Iris pigment epithelial cell (primary cell): ENCODE data around the gene AP5S1.
A peak's percentile ranks its signal among the peaks of the same experiment; 100 is the strongest.
"Not testable (repeated sequence)": the region's sequence is repeated elsewhere in the genome, so short reads cannot be mapped to it uniquely, and the experiment has no call there.

Source experiments
- DNase-seq: peaks from one replicate; pipeline ENCODE4 v3.0.0-alpha.2; 2011; ENCODE audit warnings: low read depth

The AP5S1 gene, protein sequence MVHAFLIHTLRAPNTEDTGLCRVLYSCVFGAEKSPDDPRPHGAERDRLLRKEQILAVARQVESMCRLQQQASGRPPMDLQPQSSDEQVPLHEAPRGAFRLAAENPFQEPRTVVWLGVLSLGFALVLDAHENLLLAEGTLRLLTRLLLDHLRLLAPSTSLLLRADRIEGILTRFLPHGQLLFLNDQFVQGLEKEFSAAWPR

DNA sequence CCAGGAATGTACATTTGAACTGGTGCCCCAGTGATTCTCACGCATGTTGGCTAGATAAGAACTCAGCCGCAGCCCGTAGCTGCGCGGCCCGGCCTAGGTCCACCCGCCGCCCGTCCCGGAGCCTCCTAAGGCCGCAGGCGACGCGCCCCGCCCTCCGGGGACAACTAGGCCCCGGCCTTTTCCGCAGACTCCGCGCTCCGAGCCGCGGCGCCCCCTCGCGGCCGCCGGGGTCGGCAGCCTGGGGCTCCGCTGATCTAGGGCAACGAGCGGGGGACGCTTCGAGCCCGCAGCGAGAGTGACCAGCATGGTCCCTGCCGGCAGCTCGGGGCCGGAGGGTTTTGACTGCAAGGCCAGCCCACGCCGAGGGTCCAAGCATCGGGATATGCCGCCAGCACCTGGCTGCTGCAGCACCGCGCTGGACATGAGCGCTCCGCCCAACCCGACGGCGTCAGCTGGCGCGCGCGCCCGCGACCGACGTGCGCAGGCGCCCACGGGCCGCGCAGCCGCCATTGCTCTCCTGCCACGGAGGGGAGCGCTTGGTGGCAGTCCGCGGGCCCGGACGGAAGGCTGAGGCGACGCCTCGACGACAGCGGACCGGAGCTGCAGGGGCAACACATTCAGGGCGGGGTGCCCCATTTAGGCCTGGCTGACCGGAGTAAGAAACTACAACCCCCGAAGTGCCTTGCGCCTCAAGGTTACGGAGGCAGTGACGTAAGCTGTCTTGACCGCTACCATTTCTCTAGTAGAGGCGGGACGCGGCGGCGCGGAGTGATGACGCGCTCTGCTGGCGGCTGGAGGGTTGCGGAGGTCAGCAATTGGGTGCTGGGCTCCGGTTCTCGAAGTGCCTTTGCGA, at the start of gene AP5S1:
TSS of gene AP5S1 (plus strand) at position 500 of the 853 bp plus-strand sequence. CDS start 1,571 bp downstream, outside the sequence.
- peak; percentile 96 for DNase-seq

DNA sequence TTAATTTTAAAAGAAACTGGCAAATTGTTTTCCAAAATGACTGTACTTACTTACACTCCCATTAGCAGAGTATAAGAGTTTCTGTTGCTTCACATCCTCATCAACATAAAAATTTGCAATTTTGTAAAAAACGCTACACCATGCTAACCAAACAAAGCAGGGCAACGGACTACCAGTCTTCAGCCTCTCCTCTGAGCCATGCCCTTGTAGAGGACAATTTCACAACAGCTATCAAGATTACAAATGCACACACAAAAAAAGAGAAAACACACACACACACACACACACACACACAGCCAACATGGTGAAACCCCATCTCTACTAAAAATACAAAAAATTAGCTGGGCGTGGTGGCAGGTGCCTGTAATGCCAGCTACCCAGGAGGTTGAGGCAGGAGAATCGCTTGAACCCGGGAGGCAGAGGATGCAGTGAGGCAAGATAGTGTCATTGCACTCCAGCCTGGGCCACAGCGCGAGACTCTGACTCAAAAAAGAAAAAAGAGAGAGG, 48.7 kb upstream of the AP5S1 start:
- DNase-seq, result no peak

DNA sequence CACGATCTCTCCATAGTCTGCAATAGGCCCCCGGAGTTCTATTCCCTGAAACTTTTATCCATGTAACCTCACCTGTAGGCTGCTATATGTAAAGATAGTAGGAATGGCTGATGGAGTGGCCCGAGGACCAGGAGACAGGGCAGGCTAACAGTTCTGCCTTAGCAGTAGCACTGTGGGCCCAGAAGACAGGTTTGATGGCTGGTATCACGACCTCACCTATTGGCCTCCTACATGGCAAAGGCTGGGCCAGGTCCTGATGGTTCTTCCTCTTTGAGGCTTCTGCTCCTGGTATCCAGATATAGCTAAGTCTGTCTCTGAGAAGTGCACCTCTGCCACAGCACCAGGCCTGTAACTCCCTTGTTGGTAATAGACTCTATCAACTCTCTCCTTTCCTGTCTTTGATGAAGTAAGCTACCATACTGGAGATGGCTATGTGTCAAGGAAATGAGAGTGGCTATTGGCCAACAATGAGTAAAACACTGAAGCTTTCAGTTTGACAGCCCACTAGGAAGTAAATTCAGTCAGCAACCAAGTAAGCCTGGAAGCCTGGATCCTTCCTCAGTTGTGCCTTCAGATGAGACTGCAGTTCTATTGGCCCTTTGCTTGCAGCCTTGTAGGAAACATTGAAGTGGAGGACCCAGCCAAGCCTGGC, 44.8 kb upstream of the AP5S1 start:
- DNase-seq, result no peak

DNA sequence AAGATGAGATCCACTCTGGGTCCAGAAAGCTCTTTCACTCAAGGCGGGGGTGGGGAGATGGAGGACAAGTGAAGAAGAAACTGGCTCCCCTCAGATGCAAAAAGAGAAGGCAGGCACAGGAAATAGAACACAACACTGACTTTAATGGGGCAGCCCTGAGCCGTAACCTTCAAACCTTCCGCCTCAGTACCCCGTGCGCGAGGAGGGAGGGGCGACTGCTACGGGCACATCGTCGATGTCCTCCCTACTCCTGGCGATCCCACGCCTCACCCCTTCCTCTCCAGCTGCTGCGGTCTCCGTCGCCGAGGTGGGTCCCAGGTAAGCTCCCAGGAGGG, 43.0 kb upstream of the AP5S1 start:
- DNase-seq, result no peak

DNA sequence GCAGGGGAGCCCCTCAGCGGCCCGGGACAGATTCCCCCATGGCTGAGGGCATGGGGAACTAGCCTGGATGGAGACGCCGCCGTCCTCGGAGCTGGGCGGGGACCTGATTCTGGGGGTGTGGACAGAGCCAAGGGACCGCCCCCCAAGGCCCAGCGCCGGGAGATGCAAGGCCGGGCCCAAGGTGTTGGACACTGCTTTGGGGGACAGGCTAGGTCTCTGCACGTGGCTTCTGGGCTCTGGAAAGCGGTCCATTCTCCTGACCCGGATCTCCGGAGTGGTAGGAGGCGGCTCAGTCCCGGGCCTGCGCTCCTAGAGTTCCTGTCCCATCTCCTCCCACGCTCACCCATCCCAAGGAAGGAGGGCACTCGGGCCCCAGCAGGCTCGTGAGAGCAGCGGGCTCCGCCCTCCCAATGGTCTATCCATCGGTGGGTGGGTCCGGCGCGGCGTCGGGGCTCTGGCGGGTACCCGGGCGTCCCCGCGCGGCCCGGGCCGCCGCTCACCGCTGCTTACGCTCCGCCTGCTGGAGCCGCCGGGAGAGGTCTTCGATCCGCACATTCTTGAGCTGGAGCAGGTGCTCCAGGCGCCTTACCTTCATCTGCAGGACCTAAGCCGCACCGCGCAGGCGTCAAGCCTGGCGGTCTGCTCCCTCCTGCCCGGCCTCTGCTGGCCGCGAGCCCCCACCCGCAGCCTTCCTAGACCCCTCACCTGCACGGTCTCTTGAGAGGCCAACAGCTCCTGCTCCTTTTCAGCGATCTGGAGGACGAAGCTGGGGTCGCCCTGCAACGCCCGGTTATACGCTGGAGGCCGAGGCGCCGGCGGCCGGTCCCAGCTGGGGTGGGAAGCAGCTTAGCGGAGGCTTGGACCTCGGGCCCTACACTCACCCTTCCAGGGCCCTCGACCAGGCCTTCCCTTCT, 42.4 kb upstream of the AP5S1 start:
- DNase-seq, result no peak

DNA sequence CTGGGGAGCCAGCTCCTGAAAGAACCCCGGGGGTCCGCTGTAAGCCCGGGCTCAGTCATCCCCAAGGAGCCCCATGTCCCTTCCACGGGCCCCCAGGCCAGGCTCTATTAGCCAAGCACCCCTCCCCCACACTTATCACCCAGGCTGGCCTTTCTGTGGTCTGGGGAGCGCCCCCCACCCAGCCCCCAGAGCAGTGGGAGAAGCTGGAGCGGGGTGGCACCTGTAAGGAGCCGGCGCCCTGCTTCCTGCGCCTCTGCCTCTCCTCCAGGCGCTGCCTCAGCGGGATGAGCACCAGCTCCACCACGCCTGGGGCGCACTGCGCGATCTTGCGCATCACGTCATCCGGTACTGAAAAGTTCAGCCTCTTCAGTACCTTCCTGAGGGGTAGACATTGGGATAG, 41.4 kb upstream of the AP5S1 start:
- DNase-seq, result no peak

DNA sequence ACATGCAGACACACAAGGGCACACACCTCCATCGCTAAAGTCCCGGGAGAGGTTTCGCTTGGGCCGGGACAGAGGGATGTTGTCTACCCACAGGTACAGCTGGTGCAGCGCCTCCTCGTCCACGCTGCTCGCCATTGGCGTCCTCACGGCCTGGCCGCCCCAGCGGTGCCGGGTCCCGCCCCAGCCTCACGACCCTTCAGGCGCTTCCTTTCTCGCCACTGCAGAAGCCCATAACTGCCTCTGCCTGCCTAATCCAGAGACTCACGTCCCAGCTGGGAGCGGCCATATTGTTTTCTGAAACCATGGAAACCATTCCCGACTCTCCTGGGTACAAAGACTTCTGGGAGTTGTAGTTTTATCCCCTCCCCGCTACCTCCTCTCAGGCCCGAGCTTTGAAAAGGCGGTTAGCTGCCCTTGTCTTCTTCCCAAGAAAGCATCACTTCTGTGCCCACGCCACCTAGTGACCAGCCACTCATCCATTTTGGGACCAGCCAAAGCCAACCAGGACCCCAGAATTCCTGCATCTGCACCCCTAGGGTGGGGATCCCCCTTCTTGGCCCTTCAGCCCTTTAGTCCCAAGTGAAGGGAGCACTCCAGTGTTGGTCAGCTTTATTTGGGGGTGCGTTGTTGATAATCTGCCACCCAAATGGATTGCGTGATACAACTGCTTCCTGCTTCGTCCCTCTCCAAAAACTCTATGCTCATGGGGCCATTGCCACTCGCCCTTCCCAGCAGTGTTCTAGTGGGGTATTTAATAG, 39.0 kb upstream of the AP5S1 start, which contains the start of gene SPEF1:
TSS of gene SPEF1 (minus strand) at position 296 of the 758 bp plus-strand sequence. CDS start at position 135, 161 bp downstream.
- peak; percentile 85 for DNase-seq

DNA sequence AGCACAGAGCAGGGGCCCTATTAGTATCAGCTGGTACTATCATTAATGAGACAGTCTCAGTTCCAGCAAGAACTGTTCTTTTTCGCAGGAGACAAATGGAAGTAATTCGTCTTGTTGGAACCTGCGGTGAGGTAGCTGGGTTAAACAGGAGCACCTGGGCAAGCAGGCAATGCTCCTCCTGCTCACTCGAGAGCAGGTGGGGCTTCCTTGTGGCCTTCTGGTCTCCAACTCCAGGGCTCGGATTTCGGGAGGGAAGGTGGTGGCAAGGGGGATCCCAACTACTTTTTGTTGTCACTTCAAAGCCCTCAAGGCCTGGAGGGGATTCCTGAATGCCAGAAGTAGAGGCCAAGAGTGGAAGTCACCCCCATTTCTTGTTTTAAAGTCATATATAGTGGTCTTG, 37.8 kb upstream of the AP5S1 start:
- no peak for DNase-seq

DNA sequence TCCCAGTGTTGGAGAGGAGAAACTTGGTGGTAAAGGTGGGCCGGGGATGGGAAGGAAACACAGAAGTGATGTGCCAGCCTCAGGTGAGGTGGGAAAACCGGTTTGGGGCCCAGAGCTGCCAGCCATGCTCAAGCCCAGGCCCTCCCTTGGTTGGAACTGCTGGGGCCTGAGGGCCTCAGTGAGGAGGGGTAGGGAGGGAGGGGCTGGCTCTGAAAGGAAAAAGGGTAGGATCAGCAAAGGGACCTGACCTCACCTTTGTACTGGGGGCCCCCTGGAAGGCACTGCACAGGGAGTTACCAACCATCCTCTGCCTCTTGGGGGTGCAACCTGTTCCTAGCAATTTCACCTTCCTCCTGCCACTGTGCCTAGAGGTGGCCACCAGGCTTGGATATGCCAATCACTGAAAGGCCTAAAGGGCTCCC, 37.3 kb upstream of the AP5S1 start:
- no peak for DNase-seq

DNA sequence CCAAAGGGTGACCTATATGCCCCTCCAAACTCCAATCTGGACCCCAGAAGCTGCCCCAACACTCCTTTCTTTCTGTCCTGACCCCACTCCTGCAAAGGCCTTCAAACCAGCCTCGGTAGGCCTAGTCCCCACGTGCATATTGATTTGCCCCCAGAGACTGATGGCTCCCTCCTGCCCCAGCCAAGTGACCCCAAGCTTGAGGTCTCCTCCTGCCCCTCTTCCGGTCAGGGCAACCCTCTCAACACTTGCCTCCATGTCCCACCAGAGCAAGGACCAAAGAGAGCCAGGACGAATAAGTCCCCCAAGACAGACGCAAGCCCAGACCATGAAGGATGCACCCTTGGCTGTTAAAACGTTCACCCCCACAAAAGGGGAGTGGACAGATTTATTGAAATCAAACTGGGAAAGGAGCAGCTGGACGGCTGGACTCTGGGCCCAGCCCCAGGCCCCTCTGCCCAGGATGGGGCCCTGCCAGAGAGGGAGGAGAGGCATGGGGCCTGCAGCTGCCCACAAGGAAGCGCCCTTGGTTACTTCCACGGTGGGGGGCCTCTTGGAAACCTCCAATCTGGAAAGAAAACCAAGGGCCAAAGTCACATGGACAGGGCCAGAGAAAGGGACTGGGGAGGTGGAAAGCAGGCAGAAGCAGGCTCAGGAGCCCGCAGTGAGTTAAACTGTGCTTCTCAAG, 36.7 kb upstream of the AP5S1 start:
- DNase-seq, result no peak

DNA sequence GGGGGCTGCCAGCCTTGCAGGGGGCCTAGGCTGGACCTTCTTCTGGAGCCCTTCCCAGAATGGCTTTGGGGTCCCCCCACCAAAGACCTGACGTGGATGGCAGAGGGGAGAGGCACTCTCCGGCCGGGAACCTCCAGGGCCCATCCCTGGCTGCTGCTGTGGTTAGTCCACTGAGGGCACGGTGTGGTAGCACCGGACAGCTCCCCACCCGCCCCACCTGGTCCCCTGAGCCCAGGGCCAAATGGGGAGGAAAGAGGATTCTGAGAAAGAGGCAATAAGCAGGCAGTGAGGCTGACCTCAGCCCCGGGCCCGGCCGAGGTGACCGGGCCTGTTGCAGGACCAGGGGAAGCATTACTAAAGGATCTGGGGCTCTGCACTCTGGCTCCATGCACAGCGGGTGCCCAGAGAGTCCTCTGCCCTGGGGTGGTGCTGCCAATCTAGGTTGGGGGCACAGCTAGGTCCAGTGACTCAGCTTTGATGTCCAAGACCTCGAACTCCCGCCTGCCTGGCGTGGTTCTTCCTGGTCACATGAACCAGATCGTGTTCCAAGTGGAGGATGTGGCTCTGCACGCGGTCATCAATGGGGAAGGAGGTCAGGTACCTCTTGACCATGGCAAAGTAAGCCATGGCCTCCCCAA, 36.0 kb upstream of the AP5S1 start:
- no peak for DNase-seq

DNA sequence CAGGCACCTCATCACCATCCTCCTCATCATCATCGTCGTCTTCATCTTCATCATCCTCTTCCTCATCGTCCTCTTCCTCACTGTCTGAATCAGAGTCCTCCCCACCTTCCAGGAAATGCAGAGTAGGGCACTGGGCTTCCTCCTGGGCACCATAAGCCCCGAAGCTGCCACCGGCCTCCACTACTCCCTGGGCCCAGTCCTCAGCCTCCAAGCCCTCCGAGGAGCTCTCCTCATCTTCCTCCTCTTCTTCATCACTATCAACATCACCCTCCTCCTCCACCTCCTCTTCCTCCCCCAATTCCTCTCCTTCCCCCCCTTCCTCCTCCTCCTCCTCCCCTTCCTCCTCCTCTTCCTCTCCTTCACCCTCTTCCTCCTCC, 35.5 kb upstream of the AP5S1 start:
- no peak for DNase-seq

DNA sequence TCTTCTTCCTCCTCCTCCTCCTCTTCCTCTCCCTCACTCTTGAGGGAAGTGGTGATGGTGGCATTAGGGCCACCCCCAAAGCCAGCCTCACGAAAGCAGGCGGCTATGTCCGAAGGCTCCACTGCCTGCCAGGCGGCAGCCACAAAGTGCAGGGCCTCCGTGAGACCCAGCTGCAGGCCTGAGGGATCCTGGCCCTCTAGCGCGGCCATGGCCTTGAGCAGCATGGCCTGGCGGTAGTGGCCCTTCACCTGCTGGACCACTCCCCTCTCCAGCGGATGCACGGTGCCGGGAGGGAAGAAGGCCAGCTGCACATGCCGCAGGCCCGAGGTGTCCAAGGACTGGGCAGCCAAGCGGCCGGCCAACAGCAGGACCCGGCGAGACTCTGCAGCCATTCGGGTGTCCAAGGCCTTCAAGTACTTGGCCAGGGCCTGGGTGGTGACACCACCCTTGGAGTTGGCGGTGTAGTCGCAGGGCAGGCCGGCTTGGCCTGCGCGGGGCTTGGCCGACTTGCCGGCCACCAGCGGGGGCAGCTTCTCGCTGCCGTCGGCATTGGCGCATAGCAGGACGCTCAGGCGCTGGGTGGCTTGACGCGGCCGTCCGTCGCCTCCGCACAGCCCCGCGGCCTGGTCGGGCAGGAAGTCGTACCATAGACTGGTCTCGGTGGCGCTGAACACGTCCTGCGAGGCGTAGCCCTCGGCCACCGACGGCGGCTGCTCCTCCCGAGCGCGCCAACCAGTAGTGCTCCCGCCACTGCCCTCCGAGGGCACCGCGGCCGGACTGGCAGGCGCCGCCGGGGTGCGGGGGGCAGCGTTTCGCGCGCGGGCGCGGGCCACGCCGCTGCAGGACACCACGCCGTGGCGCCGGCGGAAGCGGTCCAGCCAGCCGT, 34.9 kb upstream of the AP5S1 start:
- DNase-seq, result no peak

DNA sequence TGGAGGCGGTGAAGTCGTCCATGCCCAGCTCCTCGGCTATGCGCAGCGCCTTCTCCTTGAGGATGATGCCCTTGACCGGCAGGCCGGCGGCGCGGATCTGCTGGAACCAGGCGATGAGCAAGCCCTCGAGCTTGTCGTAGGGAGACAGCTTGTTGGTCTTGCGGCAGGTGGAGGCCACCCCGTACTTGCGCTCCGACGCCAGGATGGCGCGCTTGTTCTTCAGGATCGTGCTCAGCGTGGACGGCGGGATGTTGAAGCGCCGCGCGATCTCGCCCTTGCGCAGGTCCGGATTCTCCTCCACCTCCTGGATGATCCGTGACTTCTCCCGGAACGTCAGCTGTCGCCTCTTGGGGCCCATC, 34.2 kb upstream of the AP5S1 start:
- peak; percentile 81 for DNase-seq

DNA sequence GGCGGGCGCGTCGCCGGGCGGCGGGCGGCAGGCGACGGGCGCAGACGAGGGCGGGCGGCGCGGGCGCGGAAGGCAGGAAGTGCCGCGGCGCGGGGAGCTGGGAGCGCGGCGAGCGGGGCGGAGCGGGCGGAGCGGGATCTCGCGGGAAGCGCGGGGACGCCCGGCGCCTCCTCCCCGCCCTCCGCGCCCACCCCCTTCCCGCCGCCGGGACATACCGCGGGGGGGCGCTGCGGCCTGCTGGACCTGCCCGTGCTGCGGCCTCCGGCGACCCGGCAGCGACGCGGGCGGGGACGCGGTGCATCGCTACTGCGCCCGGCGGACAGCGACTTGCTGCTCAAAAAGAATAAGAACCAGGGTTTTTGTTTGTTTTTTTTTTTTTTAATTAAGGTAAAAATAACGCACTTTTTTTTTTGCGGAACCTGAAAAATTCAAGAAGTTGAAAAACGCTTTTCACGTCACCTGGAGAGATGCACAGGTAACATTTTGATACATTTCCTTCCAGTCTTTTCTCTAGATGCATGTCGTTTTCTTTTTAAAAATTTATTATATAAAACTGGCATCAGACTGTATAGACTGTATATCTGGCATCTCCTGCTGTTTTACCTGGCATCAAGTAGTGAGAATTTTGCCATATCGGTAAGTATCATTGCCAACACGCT, 33.6 kb upstream of the AP5S1 start, which contains the start of gene CENPB:
TSS of gene CENPB (minus strand) at position 76 of the 659 bp plus-strand sequence. CDS start 257 bp downstream, outside the sequence.
- peak; percentile 80 for DNase-seq

DNA sequence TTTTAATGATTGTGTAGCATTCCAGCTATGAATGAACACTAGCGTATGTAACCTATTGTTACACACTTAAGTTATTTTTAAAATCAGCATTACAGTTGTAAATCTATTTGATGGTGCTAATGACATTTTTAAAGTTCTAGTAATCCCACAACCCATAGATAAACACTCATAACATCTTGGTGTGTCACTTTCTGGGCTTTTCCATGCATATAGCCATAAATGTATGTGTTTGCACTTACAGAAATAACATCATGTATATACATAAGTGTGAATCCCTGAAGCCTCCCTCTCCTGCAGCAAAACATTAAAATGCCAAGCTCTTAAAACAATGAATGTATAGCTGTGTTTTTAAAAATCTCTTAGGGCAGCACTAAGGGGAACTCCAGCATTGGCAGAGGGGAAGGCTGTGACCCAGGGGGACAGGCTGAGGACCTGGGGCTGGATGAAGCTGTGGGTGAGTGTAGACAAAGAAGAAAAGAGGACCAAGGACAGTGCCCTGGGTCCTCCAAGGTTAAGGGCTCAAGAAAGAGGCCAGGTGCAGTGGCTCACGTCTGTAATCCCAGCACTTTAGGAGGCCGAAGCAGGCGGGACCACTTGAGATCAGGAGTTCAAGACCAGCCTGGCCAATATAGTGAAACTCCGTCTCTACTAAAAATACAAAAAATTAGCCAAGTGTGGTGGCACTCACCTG, 32.9 kb upstream of the AP5S1 start:
- DNase-seq, result no peak

DNA sequence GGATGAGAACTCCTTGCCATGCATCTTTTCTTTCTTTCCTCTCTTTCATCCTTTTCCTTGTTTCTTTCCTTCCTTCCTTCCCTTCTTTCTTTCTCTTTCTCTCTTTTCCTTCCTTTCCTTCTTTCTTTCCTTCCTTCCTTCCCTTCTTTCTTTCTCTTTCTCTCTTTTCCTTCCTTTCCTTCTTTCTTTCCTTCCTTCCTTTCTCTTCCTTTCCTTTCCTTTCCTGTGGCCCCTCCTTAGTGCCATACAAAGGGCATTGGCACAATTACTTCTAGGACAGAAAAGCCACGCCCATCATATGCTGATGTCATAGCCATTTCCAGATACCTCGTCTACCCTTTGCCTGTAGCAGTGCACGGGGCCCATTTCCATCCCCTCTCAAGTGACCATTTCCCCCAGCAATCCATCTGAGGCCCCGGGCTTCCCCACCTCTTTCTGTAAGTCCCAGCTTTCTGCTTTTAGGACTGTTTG, 31.6 kb upstream of the AP5S1 start:
- DNase-seq, result no peak

DNA sequence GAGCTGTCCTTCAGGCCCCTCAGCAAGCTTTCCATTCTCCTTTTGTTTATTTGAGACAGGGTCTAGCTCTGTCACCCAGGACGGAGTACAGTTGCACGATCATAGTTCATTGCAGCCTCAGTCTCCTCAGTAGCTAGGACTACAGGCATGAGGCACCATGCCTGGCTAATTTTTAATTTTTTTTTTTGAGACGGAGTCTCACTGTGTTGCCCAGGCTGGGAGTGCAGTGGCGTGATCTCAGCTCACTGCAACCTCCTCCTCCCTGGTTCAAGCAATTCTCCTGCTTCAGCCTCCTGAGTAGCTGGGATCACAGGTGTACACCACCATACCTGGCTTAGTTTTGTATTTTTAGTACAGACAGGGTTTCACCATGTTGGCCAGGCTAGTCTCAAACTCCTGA, 31.1 kb upstream of the AP5S1 start:
- not testable (repeated sequence) for DNase-seq
